GM20000 (cell line): ENCODE measurements around the gene LRRC45.

Experiments used
- DNase-seq: peaks from one replicate; pipeline ENCODE4 v3.0.0; 2012; ENCODE audit warnings: low spot score
- TF ChIP-seq, protein P1 (sequence below): IDR thresholded peaks from 2 replicates; pipeline ENCODE4 v1.5.1; 2012; ENCODE audit warnings: mild to moderate bottlenecking, control low read depth; ENCODE audit errors: extremely low read depth, missing control alignments

The LRRC45 gene

DNA sequence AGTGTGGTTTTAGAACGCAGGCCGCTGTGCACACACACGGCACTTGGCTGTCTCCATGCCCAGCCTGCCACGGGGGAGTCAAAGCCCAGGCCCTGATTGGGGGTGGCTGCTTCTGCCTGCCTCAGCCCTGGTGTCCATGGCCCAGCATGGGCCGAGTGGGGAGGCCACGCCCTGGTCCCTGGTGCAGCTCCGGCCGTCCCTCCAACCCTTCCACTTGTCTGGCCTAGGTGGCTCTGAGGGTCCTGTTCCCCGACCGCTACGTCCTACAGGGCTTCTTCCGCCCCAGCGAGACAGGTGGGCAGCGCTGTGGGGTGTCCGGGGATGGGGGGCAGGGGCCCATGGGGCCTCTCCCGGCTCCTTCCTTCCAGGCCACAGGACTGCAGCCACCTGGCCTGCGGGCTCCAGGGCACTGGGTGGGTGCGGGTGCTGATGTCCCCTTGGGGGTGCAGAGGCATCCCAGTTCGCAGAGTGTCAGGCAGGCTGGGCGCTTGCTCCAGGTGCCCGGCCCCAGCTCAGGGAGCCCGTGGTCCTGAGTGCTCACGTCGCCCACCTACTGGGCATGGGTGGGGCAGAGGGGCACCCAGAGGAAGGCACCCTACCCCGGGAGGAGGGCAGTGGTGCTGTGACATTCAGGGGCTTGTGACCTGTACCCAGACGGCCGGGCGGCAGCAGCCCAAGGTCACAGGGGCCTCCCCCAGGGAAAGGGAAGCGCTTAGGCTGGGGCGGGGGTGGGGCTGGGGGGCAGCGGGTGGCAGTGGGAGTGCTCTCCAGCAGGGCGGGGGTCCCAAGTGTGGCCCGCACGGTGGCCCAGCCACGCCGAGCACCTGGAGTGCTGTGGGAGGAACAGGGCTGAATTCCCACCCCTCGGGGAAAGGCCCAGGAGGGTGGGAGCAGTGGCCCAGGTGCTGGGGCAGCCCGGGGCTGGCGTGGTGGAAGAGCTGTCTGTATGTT is 12.3 kb upstream of the LRRC45 start:
- no peak for DNase-seq
- TF ChIP-seq, protein P1, sequence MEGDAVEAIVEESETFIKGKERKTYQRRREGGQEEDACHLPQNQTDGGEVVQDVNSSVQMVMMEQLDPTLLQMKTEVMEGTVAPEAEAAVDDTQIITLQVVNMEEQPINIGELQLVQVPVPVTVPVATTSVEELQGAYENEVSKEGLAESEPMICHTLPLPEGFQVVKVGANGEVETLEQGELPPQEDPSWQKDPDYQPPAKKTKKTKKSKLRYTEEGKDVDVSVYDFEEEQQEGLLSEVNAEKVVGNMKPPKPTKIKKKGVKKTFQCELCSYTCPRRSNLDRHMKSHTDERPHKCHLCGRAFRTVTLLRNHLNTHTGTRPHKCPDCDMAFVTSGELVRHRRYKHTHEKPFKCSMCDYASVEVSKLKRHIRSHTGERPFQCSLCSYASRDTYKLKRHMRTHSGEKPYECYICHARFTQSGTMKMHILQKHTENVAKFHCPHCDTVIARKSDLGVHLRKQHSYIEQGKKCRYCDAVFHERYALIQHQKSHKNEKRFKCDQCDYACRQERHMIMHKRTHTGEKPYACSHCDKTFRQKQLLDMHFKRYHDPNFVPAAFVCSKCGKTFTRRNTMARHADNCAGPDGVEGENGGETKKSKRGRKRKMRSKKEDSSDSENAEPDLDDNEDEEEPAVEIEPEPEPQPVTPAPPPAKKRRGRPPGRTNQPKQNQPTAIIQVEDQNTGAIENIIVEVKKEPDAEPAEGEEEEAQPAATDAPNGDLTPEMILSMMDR = no peak

DNA sequence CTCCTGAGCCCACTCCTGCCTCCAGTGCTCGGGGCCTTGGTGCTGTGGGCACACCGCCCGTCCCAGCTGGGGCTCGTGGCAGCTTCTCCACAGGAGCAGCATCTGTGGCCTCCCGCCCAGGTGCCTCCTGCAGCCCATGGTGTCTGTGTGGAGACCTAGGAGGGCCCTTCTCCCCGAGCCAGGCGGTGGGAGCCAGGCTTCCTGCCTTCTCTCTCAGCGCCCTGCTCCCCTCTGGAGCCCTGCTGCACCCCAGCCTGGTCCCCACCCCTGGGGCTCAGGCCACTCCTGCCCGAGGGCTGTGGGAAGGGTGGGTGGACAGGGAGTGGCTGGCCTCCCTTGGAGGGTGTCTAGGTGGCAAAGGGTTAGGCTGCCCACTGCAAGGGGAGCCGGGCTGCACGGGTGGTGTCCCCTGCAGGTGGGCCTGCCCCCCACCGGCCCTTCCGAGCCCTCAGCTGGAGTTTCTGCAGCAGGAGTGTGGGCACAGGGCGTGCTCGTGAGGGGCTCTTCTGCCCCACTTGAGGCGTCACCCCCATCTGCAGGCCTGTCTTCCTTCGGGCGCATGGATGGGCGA is 11.4 kb upstream of the LRRC45 start:
- DNase-seq = no peak
- TF ChIP-seq, protein P1 = no peak

DNA sequence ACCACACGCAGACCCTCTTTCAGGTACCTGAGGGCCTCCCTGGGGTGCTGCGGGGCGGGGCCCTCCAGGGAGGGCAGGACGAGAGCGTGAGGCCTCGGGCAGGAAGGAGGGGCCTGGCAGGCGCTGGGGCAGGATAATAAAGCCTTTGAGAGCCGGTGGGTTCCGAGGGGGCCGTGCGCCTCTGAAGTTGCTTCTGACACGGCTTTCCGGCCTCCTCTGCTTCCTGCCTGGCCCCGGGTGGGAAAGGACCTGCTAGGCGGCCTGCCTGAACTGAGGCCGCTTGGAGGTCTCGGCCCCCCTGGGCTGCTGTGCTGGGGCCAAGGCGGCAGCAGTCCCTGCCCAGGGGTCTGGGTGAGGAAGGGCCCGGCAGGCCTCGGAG is 10.9 kb upstream of the LRRC45 start:
- TF ChIP-seq, protein P1 = no peak
- no peak for DNase-seq

DNA sequence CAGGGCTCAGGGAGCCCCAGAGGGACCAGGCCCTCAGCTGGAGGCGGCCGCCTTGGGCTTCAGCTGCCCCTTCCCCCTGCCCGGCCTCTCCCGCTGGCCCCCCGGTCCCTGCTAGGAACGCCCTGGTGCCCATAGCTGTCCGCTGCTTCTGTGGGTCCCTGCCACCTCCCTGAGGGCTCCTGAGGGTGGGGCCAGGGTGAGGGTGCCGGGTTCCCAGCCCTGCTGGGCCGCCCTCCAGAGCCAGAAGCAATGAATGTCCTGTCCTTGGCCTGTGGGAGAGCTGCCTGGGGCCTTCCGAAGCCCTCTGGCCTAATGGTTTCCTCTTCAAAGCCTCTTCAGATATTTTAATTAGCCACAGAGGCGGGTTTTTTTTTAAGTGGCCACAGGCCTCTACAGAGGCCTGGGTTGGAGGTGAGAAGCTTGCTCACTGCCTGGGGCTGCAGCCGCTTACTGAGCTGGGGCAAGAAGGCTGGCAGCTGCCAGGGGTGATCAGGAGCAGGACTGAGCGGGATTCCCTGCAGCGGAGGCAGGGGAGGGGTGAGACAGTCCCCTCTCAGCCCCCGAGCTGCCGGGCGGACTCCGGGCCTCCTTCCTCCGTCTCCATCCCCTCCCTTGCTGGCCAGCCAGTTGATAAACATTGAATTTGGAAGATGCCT is 10.3 kb upstream of the LRRC45 start:
- TF ChIP-seq, protein P1 = no peak
- DNase-seq = no peak

DNA sequence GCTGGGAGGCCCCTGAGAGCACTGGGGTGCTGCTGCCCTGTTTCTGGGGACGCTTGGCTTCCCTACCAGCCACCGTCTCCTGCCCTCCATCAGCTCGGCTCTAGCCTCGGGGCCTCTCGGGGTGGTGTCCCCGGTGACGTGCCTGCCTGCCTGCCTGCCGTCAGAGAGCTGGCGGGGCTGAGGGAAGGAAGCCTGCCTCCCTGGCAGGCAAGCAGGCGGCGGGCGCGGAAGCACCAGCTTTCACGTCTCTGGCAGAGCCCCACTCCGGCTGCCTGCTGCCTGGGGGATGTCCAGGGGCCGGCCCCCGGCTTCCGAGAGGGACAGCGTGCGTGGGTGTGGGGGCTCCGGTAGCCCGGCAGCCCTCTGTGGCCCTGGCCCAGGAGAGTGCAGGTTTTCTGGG is 9.8 kb upstream of the LRRC45 start:
- TF ChIP-seq, protein P1 = no peak
- DNase-seq = no peak

DNA sequence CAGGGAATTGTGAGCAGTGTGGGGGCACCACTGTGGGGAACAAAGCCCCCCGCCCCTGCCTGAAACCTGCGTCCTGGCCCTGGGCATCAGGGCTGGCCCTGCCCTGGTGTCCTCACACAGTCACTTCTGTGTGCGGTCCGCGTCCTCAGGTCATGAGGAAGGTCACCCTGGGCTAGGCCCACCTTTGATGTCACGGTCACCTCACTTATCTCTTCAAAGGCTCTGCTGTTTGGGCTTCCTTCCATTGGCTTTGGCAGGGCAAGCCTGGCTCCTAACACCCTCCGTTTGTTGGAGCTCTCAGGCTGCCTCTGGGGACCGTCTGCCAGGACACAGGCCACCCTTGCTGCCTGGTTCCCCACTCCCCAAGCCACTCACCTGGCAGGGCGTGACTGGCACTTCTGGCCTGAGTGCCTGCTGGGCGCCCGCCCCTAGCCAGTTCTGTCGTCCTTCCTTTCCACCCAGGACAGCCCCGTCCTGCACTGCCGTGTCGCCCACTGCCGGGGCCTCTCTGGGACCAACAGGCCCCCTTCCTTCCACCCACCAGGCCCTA is 9.3 kb upstream of the LRRC45 start:
- TF ChIP-seq, protein P1 = no peak
- no peak for DNase-seq

DNA sequence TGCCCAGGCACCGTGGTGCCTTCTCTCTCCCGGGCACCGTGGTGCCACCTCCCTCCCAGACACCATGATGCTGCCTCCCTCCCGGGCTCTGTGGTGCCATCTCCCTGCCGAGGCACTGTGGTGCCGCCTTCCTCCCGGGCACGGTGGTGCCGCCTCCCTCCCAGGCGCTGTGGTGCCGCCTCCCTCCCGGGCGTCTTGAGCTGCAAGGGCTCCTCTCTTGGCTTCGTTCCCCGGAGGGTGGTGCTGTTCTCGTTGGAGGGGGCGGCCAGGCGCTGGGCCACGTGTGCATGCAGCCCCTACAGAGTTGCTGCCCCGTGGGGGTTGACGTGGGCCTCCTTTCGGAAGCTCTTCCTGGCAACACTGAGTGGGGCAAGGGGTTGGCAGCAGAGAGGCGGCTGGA is 8.7 kb upstream of the LRRC45 start:
- no peak for DNase-seq
- TF ChIP-seq, protein P1 = no peak
